Caco-2 (cell line): ENCODE results near the gene E2F8. TPM values are rescaled to one million over a fixed set of nuclear protein-coding genes. Genes with fewer than 3 reads are reported as not detected.

Experiments
- BruUV-seq: library from RNA; stranded (reverse); fragments of 400-500 nt; replicated peaks from 2 replicates; lab custom pipeline; 2021; lab: Mats Ljungman, UMichigan
- CTCF ChIA-PET: fragments of 300-600 bp; sonication (Branson Sonifier 250); formaldehyde crosslinking; loops from one replicate; lab custom pipeline; 2022; ENCODE audit warnings: antibody characterized with exemption; lab: Charles Lee
- POLR2A ChIA-PET: fragments of 300-600 bp; sonication (Branson Sonifier 250); formaldehyde crosslinking; loops from one replicate; lab custom pipeline; 2022; ENCODE audit warnings: antibody characterized with exemption; lab: Charles Lee
- DNase-seq, 2 experiments: peaks; one replicate each; pipeline versions ENCODE4 v3.0.0 to v3.0.0-alpha.2; 2020 to 2022
- H3K27me3 ChIP-seq: replicated peaks from 2 replicates; pipeline ENCODE4 v1.6.0; 2011; ENCODE audit warnings: low read length; ENCODE audit not compliant: control insufficient read depth, insufficient read depth
- H3K36me3 ChIP-seq: 2 replicates; pipeline ENCODE4 v1.5.1; 2011; ENCODE audit warnings: low read length; ENCODE audit not compliant: control insufficient read depth, insufficient read depth
- H3K4me1 ChIP-seq: fragments of 250-450 bp; sonication (Bioruptor Pico); 2 replicates; pipeline ENCODE4 v1.5.1; 2020; ENCODE audit warnings: mild to moderate bottlenecking
- H3K4me3 ChIP-seq: 2 replicates; pipeline ENCODE4 v1.5.1; 2011; ENCODE audit warnings: low read depth, mild to moderate bottlenecking, control low read depth, low read length
- H3K9me3 ChIP-seq: fragments of 250-450 bp; sonication (Bioruptor Pico); 2 replicates; pipeline ENCODE4 v1.5.1; 2020; ENCODE audit warnings: mild to moderate bottlenecking, moderate library complexity
- H3K27ac Mint-ChIP-seq: one replicate; pipeline ENCODE4 v1.8.0; 2022; ENCODE audit warnings: mixed read lengths; ENCODE audit not compliant: unreplicated experiment
- H3K27me3 Mint-ChIP-seq: one replicate; pipeline ENCODE4 v1.8.0; 2022; ENCODE audit warnings: mixed read lengths; ENCODE audit not compliant: insufficient read depth, unreplicated experiment
- H3K36me3 Mint-ChIP-seq: one replicate; pipeline ENCODE4 v1.8.0; 2022; ENCODE audit warnings: mild to moderate bottlenecking, mixed read lengths; ENCODE audit not compliant: insufficient read depth, unreplicated experiment
- H3K4me1 Mint-ChIP-seq: one replicate; pipeline ENCODE4 v1.8.0; 2022; ENCODE audit warnings: low read depth, mixed read lengths; ENCODE audit not compliant: unreplicated experiment
- H3K4me3 Mint-ChIP-seq: one replicate; pipeline ENCODE4 v1.8.0; 2022; ENCODE audit warnings: mild to moderate bottlenecking, moderate library complexity, mixed read lengths; ENCODE audit not compliant: unreplicated experiment
- H3K9me3 Mint-ChIP-seq: one replicate; pipeline ENCODE4 v1.8.0; 2022; ENCODE audit warnings: mixed read lengths; ENCODE audit not compliant: unreplicated experiment
- CTCF ChIP-seq, 2 experiments: fragments of 200-600 bp in 1 of 2; IDR thresholded peaks; 1 replicate in 1 of 2; 2 replicates in 1 of 2; pipeline versions ENCODE4 v1.5.1 to v1.8.0; 2011 to 2022; ENCODE audit warnings: antibody characterized with exemption in 1 of 2, control low read depth in 1 of 2, inconsistent platforms in 1 of 2, low read depth in 1 of 2, low read length in 1 of 2, mild to moderate bottlenecking in 1 of 2, moderate library complexity in 1 of 2; ENCODE audit not compliant: insufficient read depth in 1 of 2, severe bottlenecking in 1 of 2, unreplicated experiment in 1 of 2
- intact Hi-C: fragments of 100-400 bp; cut with micrococcal nuclease; formaldehyde crosslinking; loops from one replicate; pipeline ENCODE4 v1.10.0; 2022; ENCODE audit not compliant: unreplicated experiment
- total RNA-seq: library from RNA; stranded (reverse); gene quantifications from 2 replicates; pipeline ENCODE4 v1.2.3, GENCODE V29; 2022

The E2F8 gene
- total RNA-seq, 1 experiment from 2014 or later, result 38.1 TPM

DNA sequence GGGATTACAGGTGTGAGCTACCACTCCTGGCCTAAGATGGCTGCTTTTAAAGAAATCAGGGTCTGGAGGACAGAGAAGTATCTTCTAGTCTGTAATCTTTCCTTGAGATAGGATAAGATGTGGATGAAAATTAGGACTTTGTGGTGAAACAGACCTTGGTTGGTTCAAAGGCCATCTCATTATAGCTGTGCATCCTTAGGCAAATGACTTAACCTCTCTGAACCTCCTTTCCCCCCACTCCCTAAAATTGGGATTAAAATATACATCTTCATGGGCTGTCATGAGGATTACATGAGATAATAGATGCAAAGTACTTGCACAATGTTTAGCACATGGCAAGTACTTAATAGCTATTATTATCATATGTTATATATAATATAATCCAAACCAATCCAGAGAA, 10.8 kb upstream of the E2F8 start:
- Mint-ChIP-seq H3K36me3 (peaks cover 5% of the 10 kb centered on the region), H3K9me3 (peaks cover 31% of the 10 kb centered on the region), H3K27ac (no peak overlapping the region), H3K4me1 (peaks cover 6% of the 10 kb centered on the region), H3K27me3 (no peaks in the 10 kb centered on the region), H3K4me3 (no peak overlapping the region)
- no TSS peak for BruUV-seq
- POLR2A ChIA-PET, result no interaction called here
- peaks cover 11% of the 10 kb centered on the region; the same call in 1 of the 2 replicates for H3K9me3 ChIP-seq
- no peaks in the 10 kb centered on the region for H3K27me3 ChIP-seq
- no peaks in the 10 kb centered on the region; the same call in 1 of the 2 replicates for H3K4me1 ChIP-seq
- H3K36me3 ChIP-seq, result no peaks in the 10 kb centered on the region
- no peak overlapping the region for H3K4me3 ChIP-seq
- no peak for DNase-seq
- intact Hi-C loops, result loop anchor here (10.0 kb wide), 1 partner anchor 493 kb away; no protein-coding TSS in a partner anchor
- CTCF ChIA-PET, result no interaction called here
- TF ChIP-seq CTCF (IDR thresholded peaks at IDR 0.05; ENCODE audit: insufficient read depth in 1 of 2, low read depth in 1 of 2, low read length in 1 of 2, severe bottlenecking in 1 of 2, unreplicated experiment in 1 of 2), result no peak

DNA sequence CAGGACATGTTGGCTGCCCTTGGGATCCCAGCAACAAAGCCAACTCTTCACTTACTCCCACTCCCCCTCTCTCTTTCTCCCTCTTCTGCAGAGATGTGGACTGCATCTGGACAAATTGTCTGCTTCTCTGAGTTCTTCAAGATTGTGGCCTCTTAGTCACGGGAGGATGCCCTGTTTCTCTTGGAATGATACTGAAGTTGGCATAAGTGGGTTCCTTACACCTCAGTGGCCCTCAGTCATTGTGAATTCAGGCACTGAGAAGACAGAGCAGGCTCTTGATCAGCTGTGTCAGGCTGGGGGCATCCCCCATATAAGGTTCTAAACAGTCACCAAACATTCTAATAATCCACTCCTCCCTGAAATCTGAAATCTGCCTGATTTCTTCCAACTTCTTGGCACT, 6.1 kb upstream of the E2F8 start:
- Mint-ChIP-seq H3K4me3 (no peak overlapping the region), H3K27ac (no peak overlapping the region), H3K4me1 (peaks cover 22% of the 10 kb centered on the region), H3K9me3 (peaks cover 13% of the 10 kb centered on the region), H3K27me3 (no peaks in the 10 kb centered on the region), H3K36me3 (peaks cover 23% of the 10 kb centered on the region)
- peaks cover 38% of the 10 kb centered on the region for H3K4me1 ChIP-seq
- TF ChIP-seq CTCF (IDR thresholded peaks at IDR 0.05; ENCODE audit: insufficient read depth in 1 of 2, low read depth in 1 of 2, low read length in 1 of 2, severe bottlenecking in 1 of 2, unreplicated experiment in 1 of 2), result no peak
- DNase-seq, result no peak
- intact Hi-C loops, result no loop called here
- CTCF ChIA-PET, result no interaction called here
- POLR2A ChIA-PET, result no interaction called here
- BruUV-seq, result no TSS peak
- H3K4me3 ChIP-seq, result no peak overlapping the region
- no peaks in the 10 kb centered on the region for H3K36me3 ChIP-seq
- H3K9me3 ChIP-seq, result 0 out of 2 replicates have a peak, but pooled peaks cover 5% of the 10 kb centered on the region
- no peaks in the 10 kb centered on the region for H3K27me3 ChIP-seq

- Mint-ChIP-seq H3K4me1 (peaks cover 22% of the 10 kb centered on the region), H3K9me3 (peaks cover 13% of the 10 kb centered on the region), H3K27me3 (no peaks in the 10 kb centered on the region), H3K4me3 (no peak overlapping the region), H3K36me3 (peaks cover 36% of the 10 kb centered on the region), H3K27ac (peak overlapping the region; percentile 64)
- H3K4me1 ChIP-seq, result peaks cover 38% of the 10 kb centered on the region
- no peaks in the 10 kb centered on the region for H3K36me3 ChIP-seq
- TF ChIP-seq CTCF (IDR thresholded peaks at IDR 0.05; ENCODE audit: insufficient read depth in 1 of 2, low read depth in 1 of 2, low read length in 1 of 2, severe bottlenecking in 1 of 2, unreplicated experiment in 1 of 2), result no peak
- H3K27me3 ChIP-seq, result no peaks in the 10 kb centered on the region
- intact Hi-C loops, result no loop called here
- POLR2A ChIA-PET, result no interaction called here
- CTCF ChIA-PET, result interaction anchor here (0.7 kb wide), 1 partner anchor 169 kb away, joined by 3 read pairs; no protein-coding TSS in a partner anchor
- no TSS peak for BruUV-seq
- no peak overlapping the region for H3K4me3 ChIP-seq
- DNase-seq, result peak; percentile 32 to 62
- H3K9me3 ChIP-seq, result 0 out of 2 replicates have a peak, but pooled peaks cover 5% of the 10 kb centered on the region
Measured at GRCh38 chr11:19245351-19245750, 4.6 kb upstream of the E2F8 start.
